GM10266 (cell line): ENCODE data around the gene ESM1.

Experiments
- DNase-seq: peaks from one replicate; pipeline ENCODE4 v3.0.0; 2012; ENCODE audit errors: extremely low spot score
- CTCF ChIP-seq: IDR thresholded peaks from 2 replicates; pipeline ENCODE4 v1.5.1; 2012; ENCODE audit warnings: mild to moderate bottlenecking, low read depth; ENCODE audit not compliant: control insufficient read depth, insufficient read depth; ENCODE audit errors: missing control alignments

The ESM1 gene, protein sequence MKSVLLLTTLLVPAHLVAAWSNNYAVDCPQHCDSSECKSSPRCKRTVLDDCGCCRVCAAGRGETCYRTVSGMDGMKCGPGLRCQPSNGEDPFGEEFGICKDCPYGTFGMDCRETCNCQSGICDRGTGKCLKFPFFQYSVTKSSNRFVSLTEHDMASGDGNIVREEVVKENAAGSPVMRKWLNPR

DNA sequence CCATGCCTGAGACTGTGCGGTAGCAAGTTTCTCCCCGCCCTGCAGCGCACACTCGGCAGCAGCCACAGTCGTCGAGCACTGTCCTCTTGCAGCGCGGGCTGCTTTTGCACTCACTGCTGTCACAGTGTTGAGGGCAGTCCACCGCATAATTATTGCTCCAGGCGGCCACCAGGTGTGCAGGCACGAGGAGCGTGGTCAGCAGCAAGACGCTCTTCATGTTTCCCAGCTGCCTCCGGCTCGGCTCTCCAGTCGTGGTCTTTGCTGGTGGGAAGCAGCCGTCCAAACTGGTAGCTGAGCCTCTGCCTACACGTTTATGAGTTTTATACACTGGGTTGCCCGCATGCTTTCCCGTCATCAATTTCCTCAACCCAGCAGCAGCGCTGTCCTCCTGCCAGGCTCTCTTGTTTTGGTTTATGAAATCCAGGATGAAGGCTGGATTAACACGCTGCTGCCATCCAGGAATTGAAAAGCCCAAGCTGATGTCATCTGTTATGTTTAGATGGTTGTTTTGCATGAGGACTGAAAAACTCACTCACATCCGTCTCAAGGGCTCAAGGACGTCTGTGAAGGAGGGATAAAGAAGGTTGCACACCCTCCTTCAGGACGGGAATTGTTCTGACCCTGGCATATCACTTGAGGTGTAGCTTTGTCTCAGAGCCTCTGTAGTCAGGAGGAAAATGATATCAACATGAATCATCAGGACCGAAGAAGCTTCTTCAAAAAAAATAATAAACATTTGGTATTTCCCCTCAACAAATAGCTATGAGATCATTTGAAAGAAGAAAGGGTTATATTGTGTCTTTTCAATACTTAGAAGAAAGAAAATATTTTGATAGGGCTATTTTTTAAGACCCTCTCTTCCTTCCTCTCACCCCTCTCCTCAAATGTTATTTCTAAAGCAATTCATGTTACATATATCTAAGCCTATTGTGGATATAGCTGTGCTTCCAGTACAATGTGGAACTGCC, at the start of gene ESM1:
Gene ESM1, minus strand, starts transcription at position 293 of the 968 bp plus-strand sequence. Its CDS starts 76 bp downstream, at position 217.
- DNase-seq = no peak
- TF ChIP-seq CTCF = no peak

- DNase-seq = no peak
Measured at GRCh38 chr5:55033568-55033967, 48.2 kb upstream of the ESM1 start.

GRCh38 chr5:55031492-55031891, 46.1 kb upstream of the ESM1 start:
- TF ChIP-seq CTCF = no peak
- no peak for DNase-seq

More at GRCh38 chr5:55033568-55033967, 48.2 kb upstream of the ESM1 start:
- TF ChIP-seq CTCF = no peak

- TF ChIP-seq CTCF = no peak
- no peak for DNase-seq
Measured at GRCh38 chr5:55030676-55031369, 45.4 kb upstream of the ESM1 start.

DNA sequence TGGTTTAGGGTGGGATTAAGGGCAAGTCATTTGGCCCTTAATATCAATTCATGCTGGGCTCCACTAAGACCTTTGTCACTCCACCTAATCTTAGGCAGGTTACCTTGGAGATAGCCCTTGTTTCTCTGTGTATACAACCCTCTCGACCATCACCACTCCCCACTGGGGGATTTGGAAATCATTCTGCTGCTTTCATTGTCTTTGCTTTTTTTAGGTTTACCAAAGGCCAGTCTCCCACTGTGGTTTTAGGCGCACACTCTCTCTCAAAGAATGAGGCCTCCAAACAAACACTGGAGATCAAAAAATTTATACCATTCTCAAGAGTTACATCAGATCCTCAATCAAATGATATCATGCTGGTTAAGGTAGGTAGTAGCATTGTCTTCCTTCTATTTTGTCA, 44.8 kb upstream of the ESM1 start:
- no peak for TF ChIP-seq CTCF
- no peak for DNase-seq

GRCh38 chr5:55027595-55027994, 42.2 kb upstream of the ESM1 start:
- no peak for TF ChIP-seq CTCF
- no peak for DNase-seq

DNA sequence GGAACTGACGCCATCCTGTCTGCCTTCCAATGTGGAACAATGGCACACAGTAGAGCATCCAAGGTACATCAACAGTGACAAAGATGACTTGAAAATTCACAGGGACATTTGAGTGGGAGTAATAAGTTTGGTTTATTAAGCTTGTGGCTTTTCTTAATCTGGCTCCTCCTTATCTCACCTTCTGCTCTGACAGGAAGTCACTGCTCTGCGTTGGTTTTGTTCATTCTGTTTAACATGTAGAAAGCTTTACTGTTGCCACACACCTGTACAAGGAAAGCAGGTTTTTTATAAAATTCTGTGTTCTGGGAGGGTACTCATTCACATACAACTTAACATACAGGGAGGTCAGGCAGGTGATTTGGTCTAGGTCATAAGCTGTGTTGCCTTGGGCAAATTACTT, 37.1 kb upstream of the ESM1 start:
- DNase-seq = no peak
- TF ChIP-seq CTCF = no peak
